Neural cell (in vitro differentiated cells): ENCODE measurements around the gene KIAA1614. TPM values are rescaled to one million over a fixed set of nuclear protein-coding genes. Genes with fewer than 3 reads are reported as not detected.

Experiments
- H2AFZ ChIP-seq: fragments of 200-600, 300-800 bp; sonication (generic), shearing (Covaris generic); 2 replicates; pipeline ENCODE4 v1.6.0; 2014; ENCODE audit warnings: low read depth, mild to moderate bottlenecking, antibody characterized with exemption, low read length, moderate library complexity
- H3F3A ChIP-seq: fragments of 200-600 bp; shearing (Covaris generic); 2 replicates; pipeline ENCODE4 v1.6.1; 2016; ENCODE audit warnings: mild to moderate bottlenecking, moderate library complexity, mixed read lengths, antibody characterized with exemption, low read length; ENCODE audit not compliant: insufficient read depth, poor library complexity, severe bottlenecking
- H3K27ac ChIP-seq: fragments of 200-600, 300-800 bp; sonication (generic), shearing (Covaris generic); 2 replicates; pipeline ENCODE4 v1.5.1; 2014; ENCODE audit warnings: mild to moderate bottlenecking, low read length, moderate library complexity
- H3K27me3 ChIP-seq: fragments of 300-800, 200-600 bp; sonication (generic), shearing (Covaris generic); 2 replicates; pipeline ENCODE4 v1.6.0; 2014; ENCODE audit warnings: mild to moderate bottlenecking, low read depth, low read length, moderate library complexity; ENCODE audit not compliant: insufficient read depth
- H3K36me3 ChIP-seq: fragments of 300-800, 200-600 bp; sonication (generic), shearing (Covaris generic); 2 replicates; pipeline ENCODE4 v1.5.1; 2014; ENCODE audit warnings: mild to moderate bottlenecking, antibody characterized with exemption, low read length, moderate library complexity; ENCODE audit not compliant: insufficient read depth
- H3K4me2 ChIP-seq: fragments of 300-800, 200-600 bp; sonication (generic), shearing (Covaris generic); 2 replicates; pipeline ENCODE4 v1.6.0; 2014; ENCODE audit warnings: mild to moderate bottlenecking, low read length
- H3K4me3 ChIP-seq: fragments of 300-800, 200-600 bp; sonication (generic), shearing (Covaris generic); 2 replicates; pipeline ENCODE4 v1.5.1; 2014; ENCODE audit warnings: mild to moderate bottlenecking, low read length, moderate library complexity
- H3K79me2 ChIP-seq: fragments of 200-600 bp; shearing (Covaris generic); replicated peaks from 2 replicates; pipeline ENCODE4 v1.6.0; 2014; ENCODE audit warnings: mild to moderate bottlenecking, low read length, moderate library complexity; ENCODE audit not compliant: insufficient read depth
- H3K9ac ChIP-seq: fragments of 300-800, 200-600 bp; sonication (generic), shearing (Covaris generic); 2 replicates; pipeline ENCODE4 v1.6.1; 2016; ENCODE audit warnings: mild to moderate bottlenecking, low read length, mixed read lengths
- H3K9me2 ChIP-seq: fragments of 200-600 bp; shearing (Covaris generic); 2 replicates; pipeline ENCODE4 v1.6.1; 2016; ENCODE audit warnings: mild to moderate bottlenecking, low read length, mixed read lengths; ENCODE audit not compliant: insufficient read depth
- H3K9me3 ChIP-seq: fragments of 200-600, 300-800 bp; sonication (generic), shearing (Covaris generic); 2 replicates; pipeline ENCODE4 v1.6.1; 2016; ENCODE audit warnings: mild to moderate bottlenecking, mixed run types, low read length, moderate library complexity, mixed read lengths
- H4K20me1 ChIP-seq: fragments of 200-600 bp; shearing (Covaris generic); 2 replicates; pipeline ENCODE4 v1.6.1; 2016; ENCODE audit warnings: mild to moderate bottlenecking, mixed run types; ENCODE audit not compliant: insufficient read depth
- EP300 ChIP-seq: fragments of 450-650 bp; conservative IDR thresholded peaks from 2 replicates; pipeline ENCODE4 v1.6.1; 2014; ENCODE audit warnings: antibody characterized with exemption, mild to moderate bottlenecking, moderate library complexity; ENCODE audit not compliant: poor library complexity, severe bottlenecking
- EZH2 ChIP-seq: fragments of 200-600, 300-800 bp; shearing (Covaris generic), sonication (generic); IDR thresholded peaks from 2 replicates; pipeline ENCODE4 v1.6.1; 2014; ENCODE audit warnings: antibody characterized with exemption, low read length, borderline replicate concordance, mild to moderate bottlenecking; ENCODE audit not compliant: insufficient read depth, poor library complexity, severe bottlenecking
- MXI1 ChIP-seq: fragments of 450-650 bp; conservative IDR thresholded peaks from 2 replicates; pipeline ENCODE4 v1.6.1; 2014; ENCODE audit warnings: antibody characterized with exemption, mild to moderate bottlenecking; ENCODE audit not compliant: poor library complexity, severe bottlenecking
- POLR2AphosphoS5 ChIP-seq: IDR thresholded peaks from 2 replicates; pipeline ENCODE4 v1.6.1; 2012
- RAD21 ChIP-seq: fragments of 450-650 bp; conservative IDR thresholded peaks from 2 replicates; pipeline ENCODE4 v1.6.1; 2014; ENCODE audit warnings: antibody characterized with exemption, mild to moderate bottlenecking, moderate library complexity
- SMC3 ChIP-seq: fragments of 450-650 bp; conservative IDR thresholded peaks from 2 replicates; pipeline ENCODE4 v1.6.1; 2014; ENCODE audit warnings: antibody characterized with exemption, mild to moderate bottlenecking, moderate library complexity; ENCODE audit not compliant: poor library complexity
- TAF1 ChIP-seq: IDR thresholded peaks from 2 replicates; pipeline ENCODE4 v1.6.1; 2012; ENCODE audit warnings: low read depth
- polyA minus RNA-seq: library from RNA; depleted of rRNA, polyadenylated mRNA; stranded (reverse); fragments of >200 nt; gene quantifications from 2 replicates; pipeline ENCODE4 v1.2.3, GENCODE V29; 2014
- polyA plus RNA-seq: library from polyadenylated mRNA; depleted of rRNA; stranded (reverse); fragments of >200 nt; gene quantifications from 2 replicates; pipeline ENCODE4 v1.2.3, GENCODE V29; 2014
- TF ChIP-seq, protein P1 (sequence below): fragments of 450-650 bp; IDR thresholded peaks from 2 replicates; pipeline ENCODE4 v1.5.1; 2014; ENCODE audit warnings: antibody characterized with exemption, mild to moderate bottlenecking, moderate library complexity; ENCODE audit not compliant: poor library complexity, severe bottlenecking
- TF ChIP-seq, protein P2 (sequence below): IDR thresholded peaks from 2 replicates; pipeline ENCODE4 v1.6.1; 2012; ENCODE audit warnings: borderline replicate concordance

The KIAA1614 gene, protein sequence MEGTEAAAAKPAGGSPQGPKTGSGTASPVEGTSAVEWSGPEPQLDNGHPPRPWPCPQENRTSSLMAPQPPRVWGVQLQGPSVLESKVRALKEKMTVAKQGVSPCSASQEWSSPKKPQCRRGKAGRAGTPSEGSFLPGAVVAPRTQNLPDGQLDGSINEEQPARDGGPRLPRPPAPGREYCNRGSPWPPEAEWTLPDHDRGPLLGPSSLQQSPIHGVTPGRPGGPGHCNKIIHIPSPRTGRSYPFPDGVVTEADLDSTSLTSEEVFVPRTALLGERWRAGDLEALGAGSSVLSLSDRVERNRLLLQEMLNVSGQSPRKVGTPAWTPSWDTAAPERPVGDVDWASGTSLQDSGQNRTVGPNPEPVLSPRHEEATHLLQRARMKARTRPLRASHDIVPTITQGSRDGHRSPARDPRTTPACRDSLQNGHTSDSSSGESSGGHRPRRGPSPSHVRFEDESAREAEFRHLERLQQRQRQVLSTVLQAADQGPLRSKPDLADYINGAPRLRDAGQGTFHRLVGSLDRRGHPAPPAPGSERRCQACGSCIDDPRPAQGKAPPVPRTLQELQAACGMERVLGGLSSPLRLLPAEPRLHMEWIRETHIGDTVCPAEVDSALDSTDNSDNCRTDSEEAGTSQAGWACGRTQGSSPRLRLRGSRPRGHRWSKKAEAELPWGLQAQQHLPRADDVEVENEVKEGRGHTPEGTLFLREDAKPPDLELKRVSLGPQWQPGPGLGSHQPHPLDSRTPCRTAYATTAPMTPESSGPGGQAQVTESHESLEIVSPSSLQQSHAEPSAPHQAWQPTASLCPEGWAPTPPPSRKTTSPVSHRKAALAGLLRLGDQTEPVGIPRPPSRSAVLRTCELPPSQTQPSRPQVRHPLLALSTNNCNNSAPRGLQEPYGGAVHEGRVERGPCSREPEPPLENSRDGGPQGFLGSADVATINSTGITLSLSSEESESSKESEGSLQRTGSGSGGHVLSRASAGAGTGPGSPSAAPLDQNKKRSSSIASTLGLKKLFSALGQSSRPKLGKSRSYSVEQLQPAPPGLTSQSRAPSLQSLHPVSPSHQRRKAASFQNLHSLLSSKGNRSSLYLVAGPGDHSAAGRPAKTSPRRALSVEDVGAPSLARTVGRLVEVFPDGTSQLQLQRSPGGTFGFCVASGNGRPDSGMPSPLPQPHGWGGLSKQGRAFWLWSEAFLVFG
- polyA plus RNA-seq, result 0.50 and 1.4 TPM in 2 replicates
- 1.2 and 3.4 TPM in 2 replicates for polyA minus RNA-seq

DNA sequence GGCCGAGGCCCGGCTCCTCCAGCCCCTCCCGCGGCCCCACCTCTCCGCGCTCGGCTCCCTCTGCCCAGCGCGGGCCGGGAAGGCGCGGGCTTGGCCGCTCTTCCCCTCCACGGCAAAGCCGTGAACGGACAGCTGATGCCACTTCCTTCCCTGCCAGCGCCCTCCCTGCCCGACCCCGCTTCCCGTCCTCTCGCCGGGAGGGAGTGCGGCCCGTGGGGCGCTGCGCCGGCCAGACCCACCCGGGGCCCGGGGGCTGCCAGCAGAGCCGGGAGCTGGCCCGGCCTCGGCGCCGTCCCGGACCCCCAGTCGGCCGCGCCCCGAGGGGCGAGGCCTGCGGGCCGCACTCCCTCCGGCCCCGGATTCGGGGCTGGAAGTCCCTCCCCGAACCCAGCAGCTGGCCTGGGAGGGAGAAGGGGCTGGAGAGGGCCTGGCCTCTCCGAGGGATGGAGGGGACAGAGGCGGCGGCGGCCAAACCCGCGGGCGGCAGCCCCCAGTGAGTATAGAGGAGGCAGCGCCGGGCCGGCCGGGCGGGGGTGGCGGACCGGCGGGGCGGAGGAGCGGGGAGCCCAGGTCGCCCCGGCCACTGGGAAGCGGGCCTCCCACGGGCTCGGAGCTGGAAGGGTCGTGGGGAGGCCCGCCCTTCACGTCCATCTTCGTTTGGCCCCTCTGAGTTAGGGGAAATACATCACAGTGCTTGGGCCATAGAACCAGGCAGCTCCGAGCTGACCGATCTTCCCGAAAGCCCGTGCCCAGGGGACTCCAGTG, at the start of gene KIAA1614:
KIAA1614 (plus strand) TSS at position 97 of the 765 bp plus-strand sequence; CDS start at position 444, 347 bp downstream.
- H2AFZ ChIP-seq, result no peak within 1 kb of the TSS
- H3K79me2 ChIP-seq, result no peaks in the 10 kb centered on the region
- H3K36me3 ChIP-seq, result no peaks in the 10 kb centered on the region
- H4K20me1 ChIP-seq, result no peaks in the 10 kb centered on the region
- H3K9me3 ChIP-seq, result no peaks in the 10 kb centered on the region
- no peaks in the 10 kb centered on the region for H3F3A ChIP-seq
- no peak for TF ChIP-seq EP300
- TF ChIP-seq, protein P1, sequence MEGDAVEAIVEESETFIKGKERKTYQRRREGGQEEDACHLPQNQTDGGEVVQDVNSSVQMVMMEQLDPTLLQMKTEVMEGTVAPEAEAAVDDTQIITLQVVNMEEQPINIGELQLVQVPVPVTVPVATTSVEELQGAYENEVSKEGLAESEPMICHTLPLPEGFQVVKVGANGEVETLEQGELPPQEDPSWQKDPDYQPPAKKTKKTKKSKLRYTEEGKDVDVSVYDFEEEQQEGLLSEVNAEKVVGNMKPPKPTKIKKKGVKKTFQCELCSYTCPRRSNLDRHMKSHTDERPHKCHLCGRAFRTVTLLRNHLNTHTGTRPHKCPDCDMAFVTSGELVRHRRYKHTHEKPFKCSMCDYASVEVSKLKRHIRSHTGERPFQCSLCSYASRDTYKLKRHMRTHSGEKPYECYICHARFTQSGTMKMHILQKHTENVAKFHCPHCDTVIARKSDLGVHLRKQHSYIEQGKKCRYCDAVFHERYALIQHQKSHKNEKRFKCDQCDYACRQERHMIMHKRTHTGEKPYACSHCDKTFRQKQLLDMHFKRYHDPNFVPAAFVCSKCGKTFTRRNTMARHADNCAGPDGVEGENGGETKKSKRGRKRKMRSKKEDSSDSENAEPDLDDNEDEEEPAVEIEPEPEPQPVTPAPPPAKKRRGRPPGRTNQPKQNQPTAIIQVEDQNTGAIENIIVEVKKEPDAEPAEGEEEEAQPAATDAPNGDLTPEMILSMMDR, result no peak
- no peak for TF ChIP-seq POLR2AphosphoS5
- TF ChIP-seq MXI1, result no peak
- TF ChIP-seq, protein P2, sequence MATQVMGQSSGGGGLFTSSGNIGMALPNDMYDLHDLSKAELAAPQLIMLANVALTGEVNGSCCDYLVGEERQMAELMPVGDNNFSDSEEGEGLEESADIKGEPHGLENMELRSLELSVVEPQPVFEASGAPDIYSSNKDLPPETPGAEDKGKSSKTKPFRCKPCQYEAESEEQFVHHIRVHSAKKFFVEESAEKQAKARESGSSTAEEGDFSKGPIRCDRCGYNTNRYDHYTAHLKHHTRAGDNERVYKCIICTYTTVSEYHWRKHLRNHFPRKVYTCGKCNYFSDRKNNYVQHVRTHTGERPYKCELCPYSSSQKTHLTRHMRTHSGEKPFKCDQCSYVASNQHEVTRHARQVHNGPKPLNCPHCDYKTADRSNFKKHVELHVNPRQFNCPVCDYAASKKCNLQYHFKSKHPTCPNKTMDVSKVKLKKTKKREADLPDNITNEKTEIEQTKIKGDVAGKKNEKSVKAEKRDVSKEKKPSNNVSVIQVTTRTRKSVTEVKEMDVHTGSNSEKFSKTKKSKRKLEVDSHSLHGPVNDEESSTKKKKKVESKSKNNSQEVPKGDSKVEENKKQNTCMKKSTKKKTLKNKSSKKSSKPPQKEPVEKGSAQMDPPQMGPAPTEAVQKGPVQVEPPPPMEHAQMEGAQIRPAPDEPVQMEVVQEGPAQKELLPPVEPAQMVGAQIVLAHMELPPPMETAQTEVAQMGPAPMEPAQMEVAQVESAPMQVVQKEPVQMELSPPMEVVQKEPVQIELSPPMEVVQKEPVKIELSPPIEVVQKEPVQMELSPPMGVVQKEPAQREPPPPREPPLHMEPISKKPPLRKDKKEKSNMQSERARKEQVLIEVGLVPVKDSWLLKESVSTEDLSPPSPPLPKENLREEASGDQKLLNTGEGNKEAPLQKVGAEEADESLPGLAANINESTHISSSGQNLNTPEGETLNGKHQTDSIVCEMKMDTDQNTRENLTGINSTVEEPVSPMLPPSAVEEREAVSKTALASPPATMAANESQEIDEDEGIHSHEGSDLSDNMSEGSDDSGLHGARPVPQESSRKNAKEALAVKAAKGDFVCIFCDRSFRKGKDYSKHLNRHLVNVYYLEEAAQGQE, result no peak
- TF ChIP-seq EZH2, result no peak
- no peak for TF ChIP-seq SMC3
- TF ChIP-seq TAF1, result no peak
- TF ChIP-seq RAD21, result no peak
- no peaks in the 10 kb centered on the region for H3K9me2 ChIP-seq
- H3K27me3 ChIP-seq, result peaks cover 34% of the 10 kb centered on the region
- H3K4me3 ChIP-seq, result peak within 1 kb of the TSS; percentile 59
- H3K4me2 ChIP-seq, result no peak within 1 kb of the TSS
- H3K27ac ChIP-seq, result no peak within 1 kb of the TSS
- no peak within 1 kb of the TSS for H3K9ac ChIP-seq
